Liver (tissue), 9 donors: Measurements from ENCODE around the gene CD14. TPM values are rescaled to one million over a fixed set of nuclear protein-coding genes. Genes with fewer than 3 reads are reported as not detected.

Source experiments
- DNase-seq: peaks from one replicate; pipeline ENCODE4 v3.0.0-alpha.2; 2017; ENCODE audit warnings: low spot score
- H3K27ac ChIP-seq, 2 donors: one replicate each; pipeline ENCODE4 v1.7.0; 2013; ENCODE audit warnings: inconsistent platforms in 2 of 2, low read length in 2 of 2, control low read depth in 1 of 2, low read depth in 1 of 2, mild to moderate bottlenecking in 1 of 2
- H3K27me3 ChIP-seq, 4 donors: one replicate each; pipeline versions ENCODE4 v1.6.1 to v1.7.0; 2013; ENCODE audit warnings: low read length in 3 of 4, inconsistent platforms in 1 of 4, mild to moderate bottlenecking in 1 of 4, moderate library complexity in 1 of 4; ENCODE audit not compliant: control insufficient read depth in 4 of 4, insufficient read depth in 4 of 4
- H3K36me3 ChIP-seq, 4 donors: one replicate each; pipeline versions ENCODE4 v1.6.1 to v1.7.0; 2013; ENCODE audit warnings: low read length in 3 of 4, mild to moderate bottlenecking in 3 of 4, low read depth in 1 of 4, moderate library complexity in 1 of 4; ENCODE audit not compliant: control insufficient read depth in 4 of 4, insufficient read depth in 3 of 4
- H3K4me1 ChIP-seq, 4 donors: one replicate each; pipeline versions ENCODE4 v1.6.1 to v1.7.0; 2013; ENCODE audit warnings: low read length in 3 of 4, mild to moderate bottlenecking in 3 of 4, moderate library complexity in 1 of 4; ENCODE audit not compliant: control insufficient read depth in 4 of 4, insufficient read depth in 4 of 4
- H3K4me3 ChIP-seq, 3 donors: one replicate each; pipeline versions ENCODE4 v1.6.1 to v1.7.0; 2013; ENCODE audit warnings: low read length in 3 of 3, control low read depth in 1 of 3, low read depth in 1 of 3, mild to moderate bottlenecking in 1 of 3
- H3K9ac ChIP-seq, 2 donors: one replicate each; pipeline ENCODE4 v1.7.0; 2013; ENCODE audit warnings: low read length in 2 of 2, mild to moderate bottlenecking in 2 of 2, moderate library complexity in 2 of 2, control low read depth in 1 of 2, low read depth in 1 of 2
- H3K9me3 ChIP-seq, 4 donors: one replicate each; pipeline versions ENCODE4 v1.6.1 to v1.7.0; 2013; ENCODE audit warnings: low read length in 3 of 4; ENCODE audit not compliant: control insufficient read depth in 4 of 4
- ATF3 ChIP-seq: IDR thresholded peaks from 2 replicates; pipeline ENCODE4 v1.6.1; 2016; ENCODE audit warnings: antibody characterized with exemption
- CTCF ChIP-seq: fragments of 150-350 bp; IDR thresholded peaks from 2 replicates; pipeline ENCODE4 v1.5.1; 2017; ENCODE audit warnings: improper control_type of control experiment, low read depth, low read length; ENCODE audit not compliant: missing input control
- EGR1 ChIP-seq, 2 donors: IDR thresholded peaks; 2 replicates each; pipeline ENCODE4 v1.6.1; 2016 to 2018; ENCODE audit warnings: antibody characterized with exemption in 2 of 2, low read depth in 2 of 2
- FOXA1 ChIP-seq: IDR thresholded peaks from 2 replicates; pipeline ENCODE4 v1.6.1; 2016; ENCODE audit warnings: antibody characterized with exemption
- FOXA2 ChIP-seq: IDR thresholded peaks from 2 replicates; pipeline ENCODE4 v1.6.1; 2016; ENCODE audit warnings: antibody characterized with exemption
- GABPA ChIP-seq, 2 donors: IDR thresholded peaks in 1 of 2; conservative IDR thresholded peaks in 1 of 2; 2 replicates each; pipeline ENCODE4 v1.6.1; 2016; ENCODE audit warnings: antibody characterized with exemption in 2 of 2, mild to moderate bottlenecking in 1 of 2, moderate library complexity in 1 of 2
- HNF4A ChIP-seq, 2 donors: conservative IDR thresholded peaks; 2 replicates each; pipeline ENCODE4 v1.6.1; 2016; ENCODE audit warnings: antibody characterized with exemption in 2 of 2, mild to moderate bottlenecking in 2 of 2
- HNF4G ChIP-seq: IDR thresholded peaks from 2 replicates; pipeline ENCODE4 v1.6.1; 2016; ENCODE audit warnings: antibody characterized with exemption
- JUND ChIP-seq, 2 donors: IDR thresholded peaks; 2 replicates each; pipeline ENCODE4 v1.6.1; 2016; ENCODE audit warnings: antibody characterized with exemption in 2 of 2
- MAX ChIP-seq: IDR thresholded peaks from 2 replicates; pipeline ENCODE4 v1.6.1; 2016; ENCODE audit warnings: antibody characterized with exemption
- NR2F2 ChIP-seq: IDR thresholded peaks from 2 replicates; pipeline ENCODE4 v1.6.1; 2016; ENCODE audit warnings: antibody characterized with exemption
- RAD21 ChIP-seq, 2 donors: IDR thresholded peaks; 2 replicates each; pipeline ENCODE4 v1.6.1; 2016; ENCODE audit warnings: antibody characterized with exemption in 2 of 2, mild to moderate bottlenecking in 2 of 2
- REST ChIP-seq: IDR thresholded peaks from 2 replicates; pipeline ENCODE4 v1.6.1; 2016; ENCODE audit warnings: antibody characterized with exemption, mild to moderate bottlenecking
- RXRA ChIP-seq, 2 donors: IDR thresholded peaks; 2 replicates each; pipeline ENCODE4 v1.6.1; 2017 to 2018; ENCODE audit warnings: antibody characterized with exemption in 2 of 2, mild to moderate bottlenecking in 1 of 2
- SP1 ChIP-seq: IDR thresholded peaks from 2 replicates; pipeline ENCODE4 v1.6.1; 2018; ENCODE audit warnings: antibody characterized with exemption, mild to moderate bottlenecking
- TAF1 ChIP-seq: conservative IDR thresholded peaks from 2 replicates; pipeline ENCODE4 v1.6.1; 2016; ENCODE audit warnings: antibody characterized with exemption, mild to moderate bottlenecking
- YY1 ChIP-seq: IDR thresholded peaks from 2 replicates; pipeline ENCODE4 v1.6.1; 2016; ENCODE audit warnings: antibody characterized with exemption, mild to moderate bottlenecking
- ZBTB33 ChIP-seq: IDR thresholded peaks from 2 replicates; pipeline ENCODE4 v1.6.1; 2016; ENCODE audit warnings: antibody characterized with exemption
- WGBS: extraction: QIAGEN DNeasy Blood & Tissue Kit; methylation state at CpG from one replicate; pipeline ENCODE4 v1.1.7; 2013; 5-methylcytosine and 5-hydroxymethylcytosine counted together
- polyA plus RNA-seq, 2 donors: library from polyadenylated mRNA; stranded (reverse) in 1 of 2; unstranded in 1 of 2; fragments of 200-250 nt in 1 of 2; fragments of >200 nt in 1 of 2; fragmentation: Nextera tagmentation in 1 of 2; extraction: Ambion mirVana in 1 of 2; gene quantifications; one replicate each; pipeline versions ENCODE4 v1.2.1 to v1.2.3, GENCODE V29; 2013 to 2015
- total RNA-seq, 2 donors: library from RNA; depleted of rRNA; stranded (reverse); fragments of >200 nt; gene quantifications; one replicate each; pipeline ENCODE4 v1.2.3, GENCODE V29; 2014
- donor health status: healthy.
- donor health status: healthy.
- donor health status: healthy.
- donor health status: healthy.
- donor health status: healthy.

The CD14 gene
- total and polyA plus RNA-seq, 4 donors = 61.0 to 343 (median 287) TPM

- H3K27ac ChIP-seq = peak overlapping the region; percentile 82 to 90
- peak overlapping the region in 1 of 2 donors; percentile 2 for H3K9ac ChIP-seq
- H3K4me3 ChIP-seq = no peak overlapping the region
- WGBS = 19% methylated on average over 3 of the region's 3 CpGs
- no peak for DNase-seq
- H3K27me3 ChIP-seq = no peaks in the 10 kb centered on the region
- no peak for TF ChIP-seq NR2F2
- TF ChIP-seq REST = no peak
- peak; percentile 16 for TF ChIP-seq SP1
- peak; percentile 23 for TF ChIP-seq YY1
- peak in 1 of 2 donors; percentile 37 for TF ChIP-seq RXRA (IDR thresholded peaks at IDR 0.05)
- TF ChIP-seq JUND (IDR thresholded peaks at IDR 0.05) = no peak
- no peak for TF ChIP-seq HNF4G
- no peak for TF ChIP-seq CTCF
- peak in 1 of 2 donors; percentile 6 for TF ChIP-seq HNF4A (conservative IDR thresholded peaks at IDR 0.05)
- no peak for TF ChIP-seq FOXA1
- TF ChIP-seq GABPA (IDR thresholded peaks at IDR 0.05 in 1 of 2, conservative IDR thresholded peaks at IDR 0.05 in 1 of 2) = no peak
- TF ChIP-seq EGR1 (IDR thresholded peaks at IDR 0.05; ENCODE audit: low read depth in 2 of 2) = peak in 1 of 2 donors; percentile 20
- no peak for TF ChIP-seq MAX
- no peak for TF ChIP-seq TAF1
- no peak for TF ChIP-seq ZBTB33
- TF ChIP-seq ATF3 = no peak
- TF ChIP-seq RAD21 (IDR thresholded peaks at IDR 0.05) = no peak
- TF ChIP-seq FOXA2 = no peak
- H3K36me3 ChIP-seq = no peaks in the 10 kb centered on the region
- peaks cover 0 to 26% (median 14%) of the 10 kb centered on the region in 4 donors for H3K4me1 ChIP-seq
- H3K9me3 ChIP-seq = no peaks in the 10 kb centered on the region
Measured at GRCh38 chr5:140634103-140634502, 1.1 kb upstream of the CD14 start.
